ENCODE results near the gene NOTCH1.

The NOTCH1 gene

DNA sequence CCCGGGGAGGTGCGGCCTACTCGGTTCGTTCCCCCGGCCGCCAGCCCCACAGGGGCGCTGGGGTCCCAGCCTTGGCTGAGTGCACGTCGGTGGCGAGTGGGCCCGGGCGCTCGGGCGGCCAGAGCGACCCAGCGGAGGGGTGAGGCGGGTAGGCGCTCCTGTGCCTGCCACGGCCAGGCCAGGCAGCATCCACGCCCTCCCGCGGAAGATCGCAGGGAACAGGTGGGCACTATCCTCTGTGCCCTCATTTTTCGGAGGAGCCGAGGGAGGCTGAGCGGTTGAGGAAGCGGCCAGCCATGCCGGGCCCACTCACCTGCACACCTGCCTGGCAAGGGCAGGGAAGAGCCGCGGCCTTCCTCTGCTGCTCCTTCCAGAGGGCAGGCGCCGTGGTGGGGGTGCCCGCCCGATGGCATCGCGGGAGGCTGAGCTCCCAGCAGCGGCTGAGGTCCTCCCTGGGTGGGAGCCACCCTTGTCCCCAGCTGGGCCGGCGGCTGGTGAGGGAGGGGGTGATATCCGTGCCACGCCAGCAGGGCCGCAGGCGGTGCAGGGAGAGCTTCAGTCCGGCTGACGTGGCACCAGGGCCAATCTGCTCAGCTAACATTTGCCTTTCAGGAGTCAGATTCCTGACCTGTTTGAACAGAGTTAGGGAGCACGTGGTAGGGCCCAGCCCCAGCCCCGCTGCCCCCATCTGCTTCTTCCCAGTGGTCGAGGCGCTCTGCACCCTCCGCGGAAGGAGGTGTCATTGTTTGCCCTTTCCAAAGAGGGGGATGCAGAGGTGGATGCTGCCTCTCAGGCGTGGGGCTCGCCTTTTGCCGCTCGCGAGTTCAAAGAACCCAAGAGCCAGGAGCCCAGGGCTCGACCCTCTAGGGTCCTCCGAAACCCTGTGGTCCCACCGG lies 61.4 kb downstream of the NOTCH1 start:
- peak; percentile 40 for DNase-seq (ENCODE audit: low spot score)

DNA sequence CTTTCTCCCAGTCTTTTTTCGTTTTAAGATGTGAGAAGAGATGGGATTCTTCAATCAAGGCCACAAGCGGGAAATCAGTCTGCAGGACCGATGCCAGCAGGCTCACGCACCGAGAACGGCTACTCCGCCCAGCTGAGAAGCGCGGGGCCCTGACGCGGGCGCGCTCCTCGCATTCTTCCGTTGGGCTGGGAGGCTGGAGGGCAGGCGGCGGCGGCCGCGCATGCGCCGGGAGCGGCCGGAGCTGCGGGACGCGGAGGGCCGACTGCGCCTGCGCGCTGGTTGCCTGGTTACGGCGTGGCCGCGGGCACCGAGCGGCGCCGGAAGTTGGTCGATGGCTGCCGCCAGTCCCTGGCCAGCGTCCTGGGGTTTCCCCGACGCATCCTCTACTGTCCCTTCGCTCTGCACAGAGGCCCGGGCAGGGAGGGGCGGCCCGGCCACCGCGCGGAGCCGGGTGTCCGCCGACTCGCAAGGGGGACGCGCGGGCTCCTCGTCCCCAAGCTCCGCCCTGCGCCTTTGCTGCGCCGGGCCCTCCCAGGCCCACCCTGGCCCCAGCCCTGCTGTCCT lies 62.2 kb downstream of the NOTCH1 start:
- peak; percentile 92 for DNase-seq (ENCODE audit: low spot score)

DNA sequence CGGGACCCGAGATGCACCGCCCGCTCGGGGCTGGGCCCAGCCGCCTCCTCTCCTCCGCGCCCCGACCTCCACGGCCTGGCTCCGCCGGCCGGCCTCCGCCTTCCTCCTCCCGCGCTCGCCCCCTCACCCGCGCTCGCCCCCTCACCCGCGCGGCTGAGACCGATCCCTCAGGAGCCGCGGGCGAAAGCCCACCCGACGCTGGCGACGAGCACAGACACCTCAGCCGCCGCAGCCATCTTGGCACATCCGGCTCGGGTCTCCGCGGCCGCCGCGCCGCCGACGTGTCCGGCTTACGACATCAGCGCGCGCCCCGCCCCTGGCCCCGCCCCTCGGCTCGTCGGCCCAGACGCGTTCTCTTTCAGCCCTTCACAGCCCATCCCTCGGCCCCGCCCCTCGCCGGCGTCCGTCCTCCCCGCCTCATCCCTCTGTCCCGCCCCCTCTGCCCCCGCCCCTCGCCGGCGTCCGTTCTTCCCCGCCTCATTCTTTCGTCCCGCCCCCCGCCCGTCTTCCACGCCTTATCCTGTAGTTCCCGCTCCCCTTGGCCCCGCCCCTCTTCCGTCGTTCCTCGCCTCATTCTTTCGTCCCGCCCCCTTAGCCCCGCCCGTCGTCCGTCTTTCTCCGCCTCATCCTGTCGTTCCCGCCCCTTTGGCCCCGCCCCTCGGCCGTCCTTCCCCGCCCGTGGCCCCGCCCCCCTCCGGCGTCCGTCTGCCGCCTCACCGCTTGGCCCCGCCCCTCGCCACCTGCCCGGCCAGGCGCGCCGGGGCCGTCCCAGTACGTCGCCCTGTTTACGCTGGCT lies 62.9 kb downstream of the NOTCH1 start, which contains the start of gene SEC16A:
TSS of gene SEC16A (minus strand) at position 248 of the 796 bp plus-strand sequence. CDS start 5,425 bp downstream, outside the sequence.
- peak; percentile 100 for DNase-seq (ENCODE audit: low spot score)

DNA sequence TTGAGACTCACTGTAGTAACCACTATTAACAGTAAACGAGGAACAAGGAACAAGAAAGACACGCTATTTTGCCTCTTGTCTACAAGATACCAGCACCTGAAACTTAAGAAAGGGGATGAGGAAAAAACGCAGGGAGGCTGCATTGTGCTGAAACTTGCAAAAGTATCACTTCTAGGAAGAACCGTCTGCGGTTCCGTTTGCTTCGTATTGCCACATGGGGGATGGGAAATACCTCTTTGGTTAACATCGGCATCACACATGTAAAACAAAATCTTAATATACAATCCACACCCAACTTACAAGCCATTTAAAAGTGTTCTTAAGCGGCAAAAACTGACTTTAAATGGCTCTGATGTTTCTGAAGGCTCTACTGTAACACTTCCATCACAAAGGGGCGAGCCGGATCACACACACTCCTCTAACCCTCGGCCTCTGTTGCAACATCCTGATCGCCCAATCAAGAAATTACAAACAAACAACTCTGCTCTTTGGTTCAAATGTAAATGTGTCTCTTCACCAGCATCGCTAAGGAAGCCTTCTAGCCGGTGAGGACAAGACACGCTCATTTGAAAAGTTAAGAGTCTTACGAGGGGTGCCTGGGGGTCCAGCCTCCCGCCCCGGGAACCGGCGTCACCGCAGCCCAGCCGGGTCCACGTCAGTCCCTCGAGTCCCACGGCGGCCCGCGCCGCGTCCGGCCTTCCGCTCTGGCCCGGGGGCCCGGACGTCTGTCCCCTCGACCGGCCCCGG lies 63.6 kb downstream of the NOTCH1 start:
- no peak for DNase-seq (ENCODE audit: low spot score)

GRCh38 chr9:136481558-136481957 lies 64.3 kb downstream of the NOTCH1 start:
- no peak for DNase-seq (ENCODE audit: low spot score)

DNA sequence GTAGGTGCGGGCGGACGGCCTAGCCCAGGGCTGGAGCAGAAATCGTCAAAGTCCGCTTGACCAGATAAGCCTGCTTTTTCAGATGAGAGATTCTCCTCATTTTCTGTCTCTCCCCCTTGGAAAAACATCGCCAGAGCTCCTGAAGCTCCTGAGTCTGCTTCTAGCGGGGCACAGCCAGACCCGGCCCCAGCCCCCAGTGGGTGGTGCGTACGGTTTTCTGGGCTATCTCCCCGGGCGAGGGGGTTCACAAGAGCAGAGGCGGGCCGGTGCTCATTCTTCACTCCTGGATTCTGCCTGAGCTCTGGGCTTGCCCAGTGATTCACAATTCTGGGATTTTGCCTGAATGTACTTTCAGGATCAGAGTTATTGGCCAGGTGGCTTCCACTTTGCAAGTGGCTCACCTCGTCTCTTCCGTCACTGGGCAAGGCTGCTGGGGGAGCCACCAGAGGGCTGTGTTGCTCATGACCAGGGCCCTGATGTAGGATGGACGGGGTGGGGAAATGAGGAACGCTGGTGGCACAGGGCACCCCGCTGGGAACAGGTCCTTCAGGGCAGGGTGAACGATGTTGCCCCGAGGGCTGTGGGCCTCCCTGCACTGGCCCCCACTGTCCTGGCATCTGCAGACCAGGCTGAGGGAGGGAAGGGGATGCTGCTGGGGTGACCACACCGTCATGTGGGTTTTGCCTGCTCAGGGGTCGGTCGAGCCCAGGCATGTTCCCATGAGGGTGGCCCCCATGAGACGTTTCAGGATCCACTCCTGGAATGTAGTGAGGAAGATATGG lies 69.3 kb downstream of the NOTCH1 start:
- DNase-seq (ENCODE audit: low spot score) = no peak

DNA sequence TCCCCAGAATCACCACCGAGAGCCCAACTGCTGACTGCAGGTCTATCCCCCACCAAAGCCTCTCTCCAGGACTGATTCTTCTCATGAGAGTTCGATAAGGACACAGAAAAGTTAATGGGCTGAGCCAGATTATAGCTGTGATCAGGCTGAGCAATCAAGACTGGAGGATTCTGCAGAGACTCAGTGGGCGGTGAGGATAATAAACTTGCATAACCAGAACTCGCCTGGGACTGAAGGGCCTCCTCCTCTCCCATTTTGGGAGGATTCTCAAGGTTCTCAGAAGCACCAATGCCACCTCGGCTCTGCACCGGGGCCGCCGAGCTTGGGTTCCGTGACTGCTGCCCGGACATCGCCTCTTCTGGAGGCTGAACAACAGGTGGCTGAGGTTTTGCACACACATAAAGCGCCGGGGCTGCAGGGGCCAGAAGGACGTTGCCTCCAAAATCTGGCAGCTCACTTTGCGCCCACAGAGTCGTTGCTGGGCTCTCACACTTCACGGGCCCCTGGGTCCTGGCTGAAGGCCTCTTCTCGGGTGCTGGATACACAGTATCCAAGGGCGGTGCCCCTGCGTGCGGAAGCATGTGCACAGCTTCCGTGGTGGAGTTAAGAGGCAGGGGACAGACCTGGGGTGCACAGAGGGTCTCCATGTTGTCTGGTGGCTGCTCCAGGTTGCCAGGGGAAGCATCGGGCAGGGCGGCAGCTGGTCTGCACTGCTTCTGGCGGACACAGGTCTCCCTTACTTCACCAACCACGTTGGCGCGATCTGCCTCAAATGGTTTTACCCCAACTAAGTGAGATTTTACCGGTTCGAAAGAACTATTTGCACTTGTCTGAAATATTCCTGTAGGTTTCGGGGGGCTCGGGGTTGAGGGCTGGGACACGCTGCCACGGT lies 70.6 kb downstream of the NOTCH1 start:
- DNase-seq (ENCODE audit: low spot score) = no peak

- no peak for DNase-seq (ENCODE audit: low spot score)
These were observed 71.7 kb downstream of the NOTCH1 start for GRCh38 chr9:136474021-136474640.

DNA sequence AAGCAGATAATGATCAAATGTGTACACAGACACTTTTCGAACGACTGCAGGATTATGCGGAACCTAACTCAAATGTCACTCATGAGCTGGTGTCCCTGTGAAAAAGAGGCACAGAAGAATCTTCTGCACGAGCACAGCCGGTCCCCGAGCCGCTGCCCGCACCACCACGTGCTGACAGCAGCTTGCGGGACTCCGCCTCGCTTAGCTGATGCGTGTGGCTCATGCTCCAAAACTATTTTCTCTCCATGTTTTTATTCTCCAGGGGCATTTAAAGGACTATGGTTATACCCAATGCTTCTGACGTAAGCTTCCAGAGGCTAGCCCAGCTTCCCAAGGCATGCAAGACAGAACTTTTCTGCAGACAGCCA lies 72.5 kb downstream of the NOTCH1 start:
- no peak for DNase-seq (ENCODE audit: low spot score)

- no peak for DNase-seq (ENCODE audit: low spot score)
These were observed 73.1 kb downstream of the NOTCH1 start for GRCh38 chr9:136472640-136473353.

DNA sequence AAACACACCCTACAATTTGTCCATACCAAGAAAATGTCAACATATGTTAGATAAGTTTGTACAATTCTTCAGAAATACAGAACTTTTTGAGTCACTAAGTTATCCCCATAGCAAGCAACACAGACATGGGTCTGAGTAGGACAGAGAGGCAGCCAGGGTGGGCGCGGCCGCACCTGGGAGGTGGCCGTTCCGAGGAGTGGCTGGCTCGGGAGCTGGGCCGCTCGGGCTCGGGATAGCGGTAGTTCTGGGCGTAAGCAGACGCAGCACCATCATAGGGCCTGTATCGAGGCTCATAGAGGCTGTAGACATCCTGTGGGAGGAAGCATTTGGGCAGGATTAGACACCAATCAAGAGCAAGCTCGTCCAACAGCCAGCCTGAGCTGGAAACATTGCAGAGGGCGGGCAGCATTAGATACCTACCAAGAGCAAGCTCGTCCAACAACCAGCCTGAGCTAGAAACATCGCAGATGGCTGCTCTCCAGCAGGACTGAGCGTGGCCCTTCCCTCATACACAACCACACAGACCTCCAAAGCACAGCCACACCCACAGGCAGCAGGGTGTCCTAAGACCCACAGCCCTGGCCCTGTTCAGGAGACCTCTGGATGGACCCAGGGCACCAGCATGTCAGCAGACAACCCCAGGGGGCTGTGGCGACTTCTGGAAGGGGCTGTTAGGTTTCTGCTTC lies 73.9 kb downstream of the NOTCH1 start:
- DNase-seq (ENCODE audit: low spot score) = no peak

GRCh38 chr9:136470792-136471469 lies 74.9 kb downstream of the NOTCH1 start:
- DNase-seq (ENCODE audit: low spot score) = no peak

DNA sequence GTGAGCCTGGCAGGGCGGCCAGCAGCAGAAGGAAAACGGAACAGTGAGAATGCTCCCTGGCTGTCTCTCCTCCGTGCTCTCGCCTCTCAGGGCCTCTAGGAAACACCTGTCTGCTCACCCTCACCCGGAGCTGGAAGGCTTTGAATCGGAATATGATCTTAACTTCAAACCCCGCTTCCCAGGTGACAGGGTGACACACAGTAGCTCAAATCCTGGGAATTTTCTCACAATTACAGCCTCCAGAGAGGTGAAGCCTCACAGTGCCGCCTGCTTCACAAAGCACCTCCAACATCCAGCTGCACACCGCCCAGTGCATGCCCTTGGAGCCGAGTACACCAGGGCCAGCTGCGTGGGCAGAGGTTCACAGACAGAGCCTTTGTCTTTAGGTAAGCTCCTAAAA lies 75.5 kb downstream of the NOTCH1 start:
- no peak for DNase-seq (ENCODE audit: low spot score)

DNA sequence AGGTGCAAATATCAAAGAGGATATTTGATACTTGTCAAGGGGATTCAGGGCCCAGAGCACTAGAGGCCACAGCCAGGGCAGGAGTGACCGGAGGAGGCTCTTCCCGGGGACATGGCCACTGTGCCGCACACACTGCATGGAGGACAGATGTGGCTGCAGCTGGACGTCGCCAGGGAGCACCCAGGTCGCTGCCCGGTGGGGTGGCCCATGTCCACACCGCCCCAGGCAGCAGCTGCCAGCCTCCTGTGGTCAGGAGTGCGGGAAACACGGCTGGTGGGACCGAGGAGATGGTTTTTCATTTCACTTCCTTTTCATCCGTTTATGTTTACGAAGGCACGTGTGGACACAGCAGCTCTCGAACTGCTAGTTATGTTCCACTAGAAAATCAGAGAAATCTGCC lies 78.1 kb downstream of the NOTCH1 start:
- no peak for DNase-seq (ENCODE audit: low spot score)

GRCh38 chr9:136466155-136466541 lies 79.7 kb downstream of the NOTCH1 start:
- DNase-seq (ENCODE audit: low spot score) = no peak

- DNase-seq (ENCODE audit: low spot score) = no peak
These were observed 80.2 kb downstream of the NOTCH1 start for GRCh38 chr9:136465500-136466154.

- no peak for DNase-seq (ENCODE audit: low spot score)
These were observed 81.6 kb downstream of the NOTCH1 start for GRCh38 chr9:136464241-136464640.
